ENCODE measurements around the gene FAM227B.
"Not testable (repeated sequence)": the region's sequence is repeated elsewhere in the genome, so short reads cannot be mapped to it uniquely, and the experiment has no call there.

Gene FAM227B

DNA sequence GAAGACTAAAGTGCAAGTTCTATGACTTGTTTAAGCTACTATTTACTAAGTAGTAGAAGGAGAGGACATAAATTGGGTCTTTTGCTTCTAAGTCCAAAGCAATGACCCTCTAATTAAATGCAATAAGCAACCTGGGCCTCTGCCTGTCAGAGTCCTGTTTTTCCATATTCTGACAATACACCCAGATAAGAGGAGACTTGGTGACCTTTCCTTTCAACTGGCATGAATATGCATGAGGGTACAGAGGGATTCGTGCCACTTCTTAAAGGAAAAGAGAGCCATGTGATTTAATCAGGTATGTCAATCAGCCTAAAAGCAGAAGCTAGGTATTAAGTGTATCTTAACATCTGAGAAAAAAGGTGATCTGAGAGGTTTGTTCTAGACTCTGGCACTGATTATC, 248.3 kb downstream of the FAM227B start:
- no peak for DNase-seq (ENCODE audit: low spot score)
- in situ Hi-C loops (cut with MboI; ENCODE audit: low sequenced_read_pairs, unreplicated experiment) = no loop called here
- TF ChIP-seq, protein P1, sequence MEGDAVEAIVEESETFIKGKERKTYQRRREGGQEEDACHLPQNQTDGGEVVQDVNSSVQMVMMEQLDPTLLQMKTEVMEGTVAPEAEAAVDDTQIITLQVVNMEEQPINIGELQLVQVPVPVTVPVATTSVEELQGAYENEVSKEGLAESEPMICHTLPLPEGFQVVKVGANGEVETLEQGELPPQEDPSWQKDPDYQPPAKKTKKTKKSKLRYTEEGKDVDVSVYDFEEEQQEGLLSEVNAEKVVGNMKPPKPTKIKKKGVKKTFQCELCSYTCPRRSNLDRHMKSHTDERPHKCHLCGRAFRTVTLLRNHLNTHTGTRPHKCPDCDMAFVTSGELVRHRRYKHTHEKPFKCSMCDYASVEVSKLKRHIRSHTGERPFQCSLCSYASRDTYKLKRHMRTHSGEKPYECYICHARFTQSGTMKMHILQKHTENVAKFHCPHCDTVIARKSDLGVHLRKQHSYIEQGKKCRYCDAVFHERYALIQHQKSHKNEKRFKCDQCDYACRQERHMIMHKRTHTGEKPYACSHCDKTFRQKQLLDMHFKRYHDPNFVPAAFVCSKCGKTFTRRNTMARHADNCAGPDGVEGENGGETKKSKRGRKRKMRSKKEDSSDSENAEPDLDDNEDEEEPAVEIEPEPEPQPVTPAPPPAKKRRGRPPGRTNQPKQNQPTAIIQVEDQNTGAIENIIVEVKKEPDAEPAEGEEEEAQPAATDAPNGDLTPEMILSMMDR (IDR thresholded peaks at IDR 0.05; ENCODE audit: borderline replicate concordance, control extremely low read depth, extremely low read depth, insufficient read depth, missing control alignments) = no peak

GRCh38 chr15:49370782-49371181, 249.8 kb downstream of the FAM227B start:
- in situ Hi-C loops (cut with MboI; ENCODE audit: low sequenced_read_pairs, unreplicated experiment) = no loop called here
- DNase-seq (ENCODE audit: low spot score) = no peak
- TF ChIP-seq, protein P1 (IDR thresholded peaks at IDR 0.05; ENCODE audit: borderline replicate concordance, control extremely low read depth, extremely low read depth, insufficient read depth, missing control alignments) = no peak

- TF ChIP-seq, protein P1 (IDR thresholded peaks at IDR 0.05; ENCODE audit: borderline replicate concordance, control extremely low read depth, extremely low read depth, insufficient read depth, missing control alignments) = no peak
- in situ Hi-C loops (cut with MboI; ENCODE audit: low sequenced_read_pairs, unreplicated experiment) = no loop called here
- DNase-seq (ENCODE audit: low spot score) = no peak
These were observed 254.1 kb downstream of the FAM227B start for GRCh38 chr15:49366496-49366895.

GRCh38 chr15:49361370-49361769, 259.2 kb downstream of the FAM227B start:
- in situ Hi-C loops (cut with MboI; ENCODE audit: low sequenced_read_pairs, unreplicated experiment) = no loop called here
- no peak for DNase-seq (ENCODE audit: low spot score)
- TF ChIP-seq, protein P1 (IDR thresholded peaks at IDR 0.05; ENCODE audit: borderline replicate concordance, control extremely low read depth, extremely low read depth, insufficient read depth, missing control alignments) = no peak

DNA sequence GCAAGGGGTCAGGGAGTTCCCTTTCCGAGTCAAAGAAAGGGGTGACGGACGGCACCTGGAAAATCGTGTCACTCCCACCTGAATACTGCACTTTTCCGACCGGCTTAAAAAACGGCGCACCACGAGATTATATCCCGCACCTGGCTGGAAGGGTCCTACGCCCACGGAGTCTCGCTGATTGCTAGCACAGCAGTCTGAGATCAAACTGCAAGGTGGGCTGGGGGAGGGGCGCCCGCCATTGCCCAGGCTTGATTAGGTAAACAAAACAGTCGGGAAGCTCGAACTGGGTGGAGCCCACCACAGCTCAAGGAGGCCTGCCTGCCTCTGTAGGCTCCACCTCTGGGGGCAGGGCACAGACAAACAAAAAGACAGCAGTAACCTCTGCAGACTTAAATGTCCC, 266.2 kb downstream of the FAM227B start:
- in situ Hi-C loops (cut with MboI; ENCODE audit: low sequenced_read_pairs, unreplicated experiment) = not testable (repeated sequence)

GRCh38 chr15:49343546-49343945, 277.1 kb downstream of the FAM227B start:
- no peak for DNase-seq (ENCODE audit: low spot score)
- in situ Hi-C loops (cut with MboI; ENCODE audit: low sequenced_read_pairs, unreplicated experiment) = no loop called here
- TF ChIP-seq, protein P1 (IDR thresholded peaks at IDR 0.05; ENCODE audit: borderline replicate concordance, control extremely low read depth, extremely low read depth, insufficient read depth, missing control alignments) = no peak

More for the DNA sequence above, 266.2 kb downstream of the FAM227B start:
- DNase-seq (ENCODE audit: low spot score) = not testable (repeated sequence)

GRCh38 chr15:49339656-49340055, 281.0 kb downstream of the FAM227B start:
- TF ChIP-seq, protein P1 (IDR thresholded peaks at IDR 0.05; ENCODE audit: borderline replicate concordance, control extremely low read depth, extremely low read depth, insufficient read depth, missing control alignments) = no peak
- in situ Hi-C loops (cut with MboI; ENCODE audit: low sequenced_read_pairs, unreplicated experiment) = no loop called here
- DNase-seq (ENCODE audit: low spot score) = no peak
